GM12892 (cell line): ENCODE results near the gene RTL10.

Experiments used
- POLR2A ChIP-seq: IDR thresholded peaks from 2 replicates; pipeline ENCODE4 v1.6.1; 2011; ENCODE audit warnings: low read depth, low read length, control low read depth
- POLR2AphosphoS5 ChIP-seq: IDR thresholded peaks from 2 replicates; pipeline ENCODE4 v1.6.1; 2011; ENCODE audit warnings: low read depth, low read length, control low read depth
- TAF1 ChIP-seq: IDR thresholded peaks from 2 replicates; pipeline ENCODE4 v1.6.1; 2011; ENCODE audit warnings: low read depth, mild to moderate bottlenecking, control low read depth, low read length, borderline replicate concordance

DNA sequence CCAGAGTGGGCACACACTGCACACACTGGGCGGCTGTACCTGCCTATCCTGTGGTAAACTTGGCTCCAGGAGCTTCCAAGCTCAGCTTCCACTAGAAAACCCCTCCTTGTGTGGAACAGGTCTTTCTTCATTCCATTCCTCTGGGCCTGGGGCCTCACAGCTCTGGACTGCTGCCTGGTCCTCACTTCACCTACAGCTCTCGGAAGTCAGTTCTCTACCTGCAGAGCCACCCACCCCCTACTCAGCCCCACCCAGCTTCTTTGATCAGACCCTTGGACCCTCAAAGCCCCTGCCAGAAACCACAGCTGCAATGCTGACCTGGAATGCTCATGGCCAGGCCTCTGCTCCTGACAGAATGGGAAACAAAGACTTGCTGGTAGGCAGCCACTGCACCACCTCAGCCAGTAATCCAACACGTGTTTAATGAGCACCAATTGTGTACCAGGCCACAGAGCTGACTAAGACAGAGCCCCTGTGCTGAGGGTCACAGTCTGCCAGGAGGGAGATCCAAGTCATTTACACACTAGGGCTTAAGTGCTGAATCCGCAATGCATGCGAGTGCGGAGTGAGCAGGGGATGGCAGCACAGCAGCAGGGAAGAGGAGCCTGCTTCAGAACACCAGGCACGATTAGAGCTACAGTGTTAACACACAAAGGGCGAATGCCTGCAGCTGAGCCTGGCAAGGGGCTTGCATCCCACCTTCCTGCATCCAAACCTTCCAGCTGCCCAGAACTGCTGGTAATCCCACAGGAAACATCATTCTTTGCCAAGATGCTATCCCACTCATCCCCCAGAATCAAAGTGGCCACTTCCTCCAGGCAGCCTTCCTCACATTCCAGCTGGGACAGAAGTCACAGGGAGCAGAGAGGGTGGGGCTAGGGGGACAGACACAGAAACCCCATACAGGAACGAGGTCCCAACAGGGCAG is 4.6 kb downstream of the RTL10 start:
- TF ChIP-seq POLR2A (no peak), TAF1 (no peak), POLR2AphosphoS5 (no peak; the same call in 1 of the 2 replicates)
